Femur (tissue), 1 donor: ENCODE results near the gene AHI1.
"Not testable (repeated sequence)": the region's sequence is repeated elsewhere in the genome, so short reads cannot be mapped to it uniquely, and the experiment has no call there.

Source experiments
- DNase-seq: peaks from one replicate; pipeline ENCODE4 v3.0.0-alpha.2; 2017

The AHI1 gene

DNA sequence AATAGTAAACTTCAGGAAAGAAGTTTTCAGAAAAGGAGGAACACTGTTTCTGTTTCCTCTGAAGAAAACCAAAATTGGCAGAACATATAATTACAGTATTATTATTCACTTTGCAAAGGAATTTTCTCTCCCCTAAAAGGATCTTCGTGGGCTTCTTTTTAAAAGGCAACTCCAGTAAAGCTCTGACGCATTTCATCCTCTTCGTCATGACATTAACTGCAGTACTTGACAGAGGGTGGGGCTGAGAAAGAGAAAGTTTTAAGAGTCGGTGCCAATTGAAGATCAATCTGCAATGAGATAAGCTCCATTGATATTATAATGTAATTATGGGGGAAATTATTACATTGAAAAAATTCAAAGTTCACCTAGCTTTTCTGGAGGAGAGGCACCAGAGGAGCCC lies 240.7 kb downstream of the AHI1 start:
- DNase-seq, result no peak

DNA sequence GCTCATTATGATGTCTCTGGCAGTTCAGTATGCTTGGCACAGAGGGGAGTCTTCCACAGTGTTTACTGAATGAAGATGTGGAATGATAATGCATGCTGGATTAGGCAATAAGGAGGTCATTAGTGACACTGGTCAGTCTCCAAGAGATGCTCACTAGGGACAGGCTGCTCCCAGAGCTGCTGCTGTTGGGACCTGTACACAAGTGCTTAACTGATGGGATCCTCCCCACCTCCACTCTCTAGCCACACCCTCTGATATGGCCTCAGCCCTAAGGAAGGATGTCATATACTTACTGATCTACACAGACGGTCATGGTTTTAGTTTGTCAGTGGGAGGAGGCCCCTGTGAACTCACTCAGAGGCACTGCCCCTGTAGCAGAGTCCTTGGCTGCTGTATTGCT lies 243.1 kb downstream of the AHI1 start:
- no peak for DNase-seq

DNA sequence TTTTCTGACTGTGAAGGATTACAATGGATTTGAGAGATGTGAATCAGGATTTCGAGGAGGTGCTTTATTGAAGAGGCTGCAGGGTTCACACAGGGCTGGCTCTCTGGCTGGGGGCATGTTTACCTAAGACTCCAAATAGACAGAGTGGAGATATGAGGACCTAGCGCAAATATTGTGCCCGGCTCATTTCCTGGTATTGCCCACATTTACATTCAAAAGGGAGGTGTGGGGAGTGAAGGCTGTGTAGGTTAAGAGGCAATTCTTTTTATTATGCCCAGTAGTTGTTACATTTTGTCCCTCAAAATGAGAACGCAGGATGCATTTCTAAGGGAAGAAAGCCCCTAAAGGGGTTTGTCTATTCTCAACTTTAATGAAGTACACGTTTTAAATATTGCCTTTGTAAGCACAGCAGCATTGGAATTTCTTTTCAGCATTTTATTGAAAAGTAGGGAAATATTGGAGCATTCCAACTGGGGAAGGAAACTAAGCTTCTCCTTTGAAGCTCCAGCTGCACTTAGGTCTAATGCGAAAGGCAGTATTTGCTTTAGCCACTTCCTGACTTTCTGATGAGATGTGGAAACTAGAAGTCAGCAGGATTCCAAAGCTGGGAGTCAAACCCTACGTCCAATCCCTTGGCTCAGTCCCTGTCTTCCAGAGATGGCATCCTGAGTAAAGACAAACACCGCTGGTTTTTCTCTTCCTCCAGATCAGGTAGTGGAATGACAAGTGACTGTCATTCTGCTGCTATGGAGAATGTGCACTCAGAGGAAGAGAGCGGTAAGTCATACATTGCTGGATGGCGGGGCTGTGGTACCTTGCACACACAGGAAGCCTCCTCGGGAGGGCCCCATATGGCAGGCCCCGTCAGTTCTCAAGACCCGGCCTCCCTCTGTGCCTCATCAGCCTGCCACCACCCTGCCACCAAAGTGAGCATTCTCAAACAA lies 245.8 kb downstream of the AHI1 start:
- no peak for DNase-seq

DNA sequence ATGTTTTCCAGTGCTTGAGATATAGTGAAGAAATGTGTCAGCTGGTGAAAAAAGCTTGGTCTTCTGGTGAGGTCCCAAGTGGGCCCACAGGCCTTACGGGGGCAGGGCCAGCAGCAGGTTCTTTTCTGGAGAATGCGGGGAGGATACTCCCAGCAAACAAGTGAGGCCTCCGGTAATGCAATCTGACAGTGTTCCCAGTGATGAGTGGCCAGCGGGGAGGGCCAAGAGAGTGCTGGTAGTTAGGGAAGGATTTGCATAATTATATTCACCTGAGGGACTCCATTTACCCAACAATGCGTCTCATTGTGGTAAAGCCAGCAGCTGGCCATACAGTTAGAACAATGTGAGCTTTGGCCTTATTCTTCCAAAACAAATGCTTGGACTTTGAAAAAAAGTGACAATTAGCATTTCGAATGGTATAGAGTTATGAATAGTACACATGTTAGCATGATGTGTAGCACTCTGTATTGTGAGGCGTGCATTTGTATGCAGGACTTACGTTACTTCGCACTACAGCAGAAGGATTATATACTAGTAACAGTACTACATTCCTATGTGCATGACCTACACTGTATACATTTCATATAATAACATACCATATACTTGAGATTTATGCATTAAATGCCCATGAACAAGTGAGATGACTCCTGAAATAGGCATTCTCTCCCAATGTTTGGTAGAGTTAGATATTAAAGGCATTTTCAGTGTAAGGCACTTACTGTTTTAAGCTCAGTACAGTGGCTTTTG lies 246.6 kb downstream of the AHI1 start:
- DNase-seq, result no peak

DNA sequence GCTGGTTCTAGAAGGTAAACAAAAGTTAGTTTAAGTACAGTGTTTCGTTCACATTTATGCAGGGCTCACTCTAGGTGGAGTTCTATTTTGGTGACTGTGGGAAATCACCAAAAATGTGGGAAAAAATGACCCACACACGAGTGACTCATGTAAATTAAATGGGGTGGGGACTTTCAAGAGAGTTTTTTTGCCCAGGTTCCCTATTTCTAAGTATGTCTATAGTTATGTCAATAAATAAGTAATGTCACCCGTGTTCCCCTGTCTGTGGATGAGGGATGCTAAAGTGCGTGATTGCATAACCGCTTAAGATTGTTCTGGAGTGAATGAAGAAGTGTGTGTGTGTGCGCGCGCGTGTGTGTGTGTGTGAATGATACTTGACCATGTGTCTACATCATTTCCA lies 247.3 kb downstream of the AHI1 start:
- no peak for DNase-seq

DNA sequence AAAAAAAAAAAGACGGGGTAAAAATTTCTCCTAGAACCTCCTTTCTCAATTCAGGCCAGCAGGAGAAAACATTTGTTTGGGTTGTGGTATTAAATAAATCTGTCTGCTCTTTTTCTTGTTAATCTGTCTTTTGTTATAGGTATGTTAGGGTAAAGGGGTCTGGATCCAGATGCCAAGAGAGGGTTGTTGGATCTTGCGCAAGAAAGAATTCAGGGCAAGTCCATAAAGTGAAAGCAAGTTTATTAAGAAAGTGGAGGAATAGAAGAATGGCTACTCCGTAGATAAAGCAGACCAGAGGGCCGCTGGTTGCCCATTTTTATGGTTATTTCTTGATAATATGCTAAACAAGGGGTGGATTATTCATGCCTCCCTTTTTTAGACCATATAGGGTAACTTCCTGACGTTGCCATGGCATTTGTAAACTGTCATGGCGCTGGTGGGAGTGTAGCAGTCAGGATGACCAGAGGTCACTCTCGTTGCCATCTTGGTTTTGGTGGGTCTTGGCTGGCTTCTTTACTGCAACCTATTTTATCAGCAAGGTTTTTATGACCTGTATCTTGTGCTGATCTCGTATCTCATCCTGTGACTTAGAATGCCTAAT lies 251.0 kb downstream of the AHI1 start:
- not testable (repeated sequence) for DNase-seq

DNA sequence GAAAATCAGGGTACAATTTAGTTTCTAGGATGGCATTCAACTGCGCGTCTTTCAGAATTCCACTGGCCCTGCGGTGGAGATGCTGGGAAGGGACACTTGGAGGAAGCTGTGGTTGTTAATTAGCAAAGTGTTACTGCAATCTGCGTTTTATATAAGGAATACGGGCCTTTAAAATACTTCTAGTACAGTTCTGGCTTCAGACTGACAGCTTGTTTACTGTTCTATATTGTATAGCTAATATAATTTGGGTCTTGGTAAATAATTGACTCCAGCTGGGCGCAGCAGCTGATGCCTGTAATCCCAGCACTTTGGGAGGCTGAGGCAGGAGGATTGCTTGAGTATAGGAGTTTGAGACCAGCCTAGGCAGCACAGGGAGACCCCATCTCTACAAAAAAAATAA lies 252.7 kb downstream of the AHI1 start:
- DNase-seq, result no peak

DNA sequence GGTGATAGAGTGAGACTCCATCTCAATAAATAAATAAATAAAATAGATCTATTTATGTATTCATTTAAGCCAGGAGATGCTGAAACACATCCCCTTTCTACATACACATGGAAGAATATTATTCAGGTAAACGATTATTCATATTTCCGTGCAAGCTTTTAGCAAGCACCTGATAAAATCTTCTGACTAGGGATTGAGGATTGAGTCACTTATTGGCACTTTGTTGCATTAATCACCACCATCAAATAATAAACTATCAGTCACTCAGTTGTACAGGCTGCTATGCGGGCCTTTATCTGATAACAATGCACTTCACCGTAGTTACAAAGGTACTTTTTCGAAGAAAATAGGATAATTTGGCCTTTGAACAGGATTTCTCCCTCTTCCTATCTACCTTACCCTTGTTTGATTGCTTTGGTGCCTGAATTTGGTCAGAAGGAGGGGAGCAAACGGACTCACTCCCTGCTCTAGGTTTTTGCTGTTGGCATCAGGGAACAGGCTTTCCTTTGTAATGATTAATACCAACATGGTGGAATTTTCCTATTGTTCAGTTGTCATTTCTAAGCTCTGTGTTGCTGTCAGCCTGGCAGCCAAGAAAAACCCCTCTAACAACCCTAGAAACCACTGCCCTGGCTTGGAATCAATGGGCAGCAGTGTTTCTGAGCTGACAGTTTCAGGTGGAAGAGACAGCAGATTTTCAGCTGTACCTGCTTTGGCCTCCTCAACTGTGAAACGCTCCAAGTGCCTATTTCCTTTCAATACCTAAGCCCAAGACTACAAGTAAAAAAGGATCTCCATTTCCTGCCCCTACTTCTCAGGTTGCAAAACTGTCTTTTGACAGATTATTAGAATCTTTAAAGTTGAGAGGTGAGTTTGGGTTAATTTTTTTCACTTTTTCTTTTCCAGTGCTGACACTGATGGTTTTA lies 253.4 kb downstream of the AHI1 start:
- no peak for DNase-seq

DNA sequence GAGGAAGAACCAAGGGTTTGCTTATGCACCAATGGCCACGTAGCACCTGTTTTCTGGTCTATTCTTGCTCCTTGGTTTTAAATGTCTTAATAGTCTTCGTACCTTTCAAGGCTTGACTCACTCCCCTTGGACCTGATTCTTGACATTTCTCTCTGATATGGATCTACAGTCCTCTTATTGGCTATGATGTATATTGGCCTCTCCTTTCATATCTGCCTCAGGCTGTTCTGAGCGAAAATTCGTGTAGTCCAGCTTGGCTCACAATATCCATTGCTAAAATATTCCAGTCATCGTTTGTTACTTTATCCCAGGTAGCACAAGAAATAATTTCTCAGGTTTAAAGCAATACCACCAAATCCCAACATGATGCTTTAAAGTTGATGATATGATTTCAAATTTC lies 256.8 kb downstream of the AHI1 start:
- DNase-seq, result no peak

DNA sequence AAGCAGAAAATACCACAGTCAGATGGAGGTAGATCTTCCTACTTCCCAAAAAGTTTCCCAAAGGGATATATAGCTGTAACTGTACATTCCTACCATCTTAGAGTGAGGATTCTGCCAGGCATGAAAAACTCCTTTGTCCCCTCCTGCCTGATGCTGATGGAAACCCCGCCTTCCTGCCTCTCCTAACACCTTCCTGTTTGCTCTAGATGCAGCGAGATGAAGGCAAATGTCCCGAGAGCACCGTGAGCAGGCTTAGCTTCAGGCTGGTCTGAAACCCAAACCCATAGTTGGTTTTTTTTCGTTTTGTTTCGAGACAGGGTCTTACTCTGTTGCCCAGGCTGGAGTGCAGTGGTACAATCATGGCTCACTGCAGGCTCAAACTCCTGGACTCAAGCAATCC lies 260.8 kb downstream of the AHI1 start:
- DNase-seq, result no peak

DNA sequence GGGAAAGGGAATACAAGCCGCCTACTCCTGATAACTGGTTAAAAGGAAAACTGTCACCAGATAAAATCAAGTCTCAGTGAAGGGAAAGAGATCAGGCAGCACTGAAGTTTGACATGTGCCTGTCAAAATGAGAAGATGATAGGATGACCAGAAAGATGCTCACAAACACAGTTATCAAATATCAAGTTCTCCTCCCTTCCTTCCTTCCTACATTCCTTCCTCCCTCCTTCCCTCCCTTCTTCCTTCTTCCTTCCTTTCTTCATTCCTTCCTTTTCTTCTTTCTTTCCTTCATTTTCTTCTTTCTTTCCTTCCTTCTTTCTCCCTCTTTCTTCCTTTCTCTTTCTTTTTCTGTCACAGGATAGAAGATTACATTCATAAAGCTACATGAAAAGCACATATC lies 261.2 kb downstream of the AHI1 start:
- no peak for DNase-seq

DNA sequence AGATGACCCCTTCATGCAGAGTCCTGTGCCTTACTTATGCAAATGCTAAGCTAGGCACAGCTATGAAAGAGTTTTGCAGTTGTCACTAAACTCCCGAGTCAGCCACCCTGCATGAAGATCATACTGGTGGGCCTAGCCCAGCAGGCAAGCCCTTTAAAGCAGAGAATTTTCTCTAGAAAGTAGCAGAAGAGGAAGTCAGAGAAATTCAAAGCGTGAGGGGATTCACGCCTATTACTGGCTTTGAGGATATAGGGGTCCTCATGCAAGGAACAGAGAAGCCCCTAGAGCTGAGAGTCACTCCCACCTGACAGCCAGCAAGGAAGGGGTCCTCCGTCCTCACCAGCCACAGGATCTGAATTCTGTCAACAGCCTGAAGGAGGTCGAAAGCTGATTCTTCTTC lies 261.8 kb downstream of the AHI1 start:
- no peak for DNase-seq

DNA sequence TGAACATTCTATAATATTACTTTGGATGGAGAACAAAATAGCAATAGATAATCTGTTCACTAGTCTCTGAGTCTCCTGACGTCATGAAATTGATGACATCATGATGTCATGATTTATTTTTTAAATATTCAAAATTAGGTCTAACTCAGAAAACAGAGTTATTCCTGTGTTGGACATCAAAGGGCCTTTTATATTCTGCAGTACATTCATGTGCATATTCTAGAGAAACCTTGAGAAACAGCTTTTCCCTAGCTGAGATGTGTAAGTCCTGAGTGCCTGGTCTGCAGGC lies 263.1 kb downstream of the AHI1 start:
- DNase-seq, result no peak

DNA sequence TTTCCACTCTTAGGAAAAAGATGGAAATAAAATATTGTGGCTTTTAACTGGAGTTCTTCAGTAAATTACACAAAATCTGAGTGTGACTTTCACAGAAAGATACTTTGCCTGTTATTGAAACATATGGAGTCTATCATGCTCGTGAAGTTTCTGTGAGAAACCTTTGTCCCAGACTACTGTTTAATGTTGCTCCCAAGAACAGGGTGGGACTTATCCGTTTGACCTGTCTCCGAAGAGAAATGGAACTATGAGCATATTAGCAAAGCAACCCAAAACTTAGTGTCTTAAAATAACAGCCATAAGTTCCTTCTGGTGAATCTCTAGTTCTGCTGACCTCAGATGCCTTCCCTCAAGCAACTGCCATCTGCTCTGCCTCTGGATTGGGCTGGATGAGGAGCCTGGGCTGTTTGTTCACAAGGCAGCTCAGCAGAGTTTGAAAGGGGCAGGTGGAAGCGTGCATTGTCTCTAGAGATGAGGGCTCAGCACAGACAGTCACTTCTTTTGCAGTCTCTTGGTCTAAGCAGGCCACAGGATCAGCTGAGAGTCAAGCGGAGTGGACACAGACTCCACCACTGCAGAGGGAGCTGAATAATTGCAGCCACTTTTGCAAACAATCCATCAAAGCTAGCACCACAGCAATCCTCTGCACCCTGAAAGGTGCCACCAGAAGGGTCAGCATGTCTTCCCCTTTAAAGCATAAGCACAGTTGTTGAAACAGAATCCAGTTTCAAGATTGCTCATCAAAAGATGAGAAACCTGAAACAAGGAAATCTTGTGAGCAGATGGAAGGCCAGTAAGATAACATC lies 263.7 kb downstream of the AHI1 start:
- no peak for DNase-seq
